Activated CD4-positive, CD25-positive, alpha-beta regulatory T cell treated with anti-CD3 and anti-CD28 coated beads, Interleukin-2, amount 50 U/mL, for 16 hours (primary cell): ENCODE measurements around the gene AKAP1.
A peak's percentile ranks its signal among the peaks of the same experiment; 100 is the strongest.

Source experiments
- DNase-seq: peaks from one replicate; pipeline ENCODE4 v3.0.0-alpha.2; 2020; ENCODE audit warnings: low read depth, low spot score

Gene AKAP1

GRCh38 chr17:57130708-57131461, 45.8 kb downstream of the AKAP1 start:
- peak; percentile 73 for DNase-seq

- DNase-seq, result no peak
These were observed 47.6 kb downstream of the AKAP1 start for GRCh38 chr17:57132663-57133062.

GRCh38 chr17:57133486-57133885, 48.4 kb downstream of the AKAP1 start:
- DNase-seq, result no peak

GRCh38 chr17:57135026-57135788, 50.2 kb downstream of the AKAP1 start:
- DNase-seq, result no peak

- no peak for DNase-seq
These were observed 50.8 kb downstream of the AKAP1 start for GRCh38 chr17:57135789-57136291.

GRCh38 chr17:57136355-57136754, 51.3 kb downstream of the AKAP1 start:
- DNase-seq, result no peak

- DNase-seq, result no peak
These were observed 53.2 kb downstream of the AKAP1 start for GRCh38 chr17:57138030-57138911.

- no peak for DNase-seq
These were observed 54.0 kb downstream of the AKAP1 start for GRCh38 chr17:57138956-57139576.

- DNase-seq, result no peak
These were observed 55.3 kb downstream of the AKAP1 start for GRCh38 chr17:57140316-57140715.

- DNase-seq, result no peak
These were observed 57.9 kb downstream of the AKAP1 start for GRCh38 chr17:57142925-57143324.

GRCh38 chr17:57143361-57143760, 58.3 kb downstream of the AKAP1 start:
- no peak for DNase-seq

GRCh38 chr17:57143919-57144318, 58.9 kb downstream of the AKAP1 start:
- no peak for DNase-seq

GRCh38 chr17:57144567-57144966, 59.5 kb downstream of the AKAP1 start:
- no peak for DNase-seq

GRCh38 chr17:57145347-57145746, 60.3 kb downstream of the AKAP1 start:
- DNase-seq, result no peak

- DNase-seq, result no peak
These were observed 61.2 kb downstream of the AKAP1 start for GRCh38 chr17:57146273-57146672.

GRCh38 chr17:57151798-57152197, 66.8 kb downstream of the AKAP1 start:
- DNase-seq, result no peak

GRCh38 chr17:57152967-57153528, 68.0 kb downstream of the AKAP1 start:
- no peak for DNase-seq

GRCh38 chr17:57154921-57155320, 69.9 kb downstream of the AKAP1 start:
- no peak for DNase-seq

GRCh38 chr17:57158325-57158724, 73.3 kb downstream of the AKAP1 start:
- DNase-seq, result no peak

GRCh38 chr17:57158795-57159194, 73.7 kb downstream of the AKAP1 start:
- no peak for DNase-seq

- no peak for DNase-seq
These were observed 75.6 kb downstream of the AKAP1 start for GRCh38 chr17:57160624-57161023.
